ENCODE results near the gene MCM7. TPM values are rescaled to one million over a fixed set of nuclear protein-coding genes. Genes with fewer than 3 reads are reported as not detected.

The MCM7 gene
- total and polyA plus RNA-seq, 3 experiments from 2014 or later = 28.9 to 452 (median 440) TPM

- peaks cover 46 to 82% (median 54%) of the 10 kb centered on the region in 3 donors for H3K36me3 Mint-ChIP-seq
- H3K9me3 Mint-ChIP-seq = peaks cover 11 to 27% (median 25%) of the 10 kb centered on the region in 5 donors
- H3K4me3 Mint-ChIP-seq = no peak overlapping the region
- POLR2A ChIA-PET = interaction anchor here (0.7 kb wide), 1 partner anchor 630 kb away, joined by 3 read pairs; no protein-coding TSS in a partner anchor
- H3K27ac ChIP-seq (ENCODE audit: low read depth, low read length) = no peak overlapping the region
- no peak overlapping the region for H3K4me3 ChIP-seq (ENCODE audit: low read length)
- peaks cover 80% of the 10 kb centered on the region for H3K36me3 ChIP-seq (ENCODE audit: insufficient read depth, low read length)
- peaks cover 23% of the 10 kb centered on the region for H3K9me3 ChIP-seq (ENCODE audit: low read length)
- H3K4me1 ChIP-seq (ENCODE audit: insufficient read depth, low read length) = peaks cover 6% of the 10 kb centered on the region
- peak overlapping the region in 3 of 8 donors; percentile 10 to 52 (median 38) for H3K27ac Mint-ChIP-seq
- DNase-seq = no peak
- CTCF ChIA-PET = interaction anchor here (1.6 kb wide), 1 partner anchor 23 kb away, joined by 3 read pairs; no protein-coding TSS in a partner anchor
- H3K27me3 ChIP-seq (ENCODE audit: insufficient read depth, low read length, poor library complexity, severe bottlenecking) = no peaks in the 10 kb centered on the region
- peaks cover 18 to 25% (median 21%) of the 10 kb centered on the region in 3 donors for H3K4me1 Mint-ChIP-seq
- peaks cover 0 to 2% of the 10 kb centered on the region in 2 donors for H3K27me3 Mint-ChIP-seq
Observed at GRCh38 chr7:100075418-100075817, 25.8 kb downstream of the MCM7 start.

- Histone ChIP-seq H3K27ac (ENCODE audit: low read depth, low read length) (no peak overlapping the region), H3K27me3 (ENCODE audit: insufficient read depth, low read length, poor library complexity, severe bottlenecking) (no peaks in the 10 kb centered on the region), H3K9me3 (ENCODE audit: low read length) (peaks cover 26% of the 10 kb centered on the region), H3K36me3 (ENCODE audit: insufficient read depth, low read length) (peaks cover 84% of the 10 kb centered on the region), H3K4me3 (ENCODE audit: low read length) (no peak overlapping the region), H3K4me1 (ENCODE audit: insufficient read depth, low read length) (peaks cover under 1% of the 10 kb centered on the region)
- Mint-ChIP-seq H3K27me3 (no peaks in the 10 kb centered on the region), H3K27ac (peak overlapping the region in 2 of 8 donors; percentile 38 to 52), H3K4me1 (peaks cover 14 to 19% (median 15%) of the 10 kb centered on the region in 3 donors), H3K36me3 (peaks cover 51 to 84% (median 59%) of the 10 kb centered on the region in 3 donors), H3K9me3 (peaks cover 11 to 28% (median 27%) of the 10 kb centered on the region in 5 donors), H3K4me3 (no peak overlapping the region)
- ChIA-PET CTCF (interaction anchor here (1.6 kb wide), 1 partner anchor 22 kb away, joined by 3 read pairs; no protein-coding TSS in a partner anchor), POLR2A (no interaction called here)
- DNase-seq = no peak
Observed at GRCh38 chr7:100074841-100075240, 26.4 kb downstream of the MCM7 start.

GRCh38 chr7:100072462-100072861, 28.7 kb downstream of the MCM7 start:
- H3K4me3 Mint-ChIP-seq = no peak overlapping the region
- H3K27ac Mint-ChIP-seq = peak overlapping the region in 1 of 8 donors; percentile 95
- H3K27me3 Mint-ChIP-seq = no peaks in the 10 kb centered on the region
- H3K9me3 Mint-ChIP-seq = peaks cover 11 to 30% (median 27%) of the 10 kb centered on the region in 5 donors
- peaks cover 26% of the 10 kb centered on the region for H3K9me3 ChIP-seq (ENCODE audit: low read length)
- H3K27me3 ChIP-seq (ENCODE audit: insufficient read depth, low read length, poor library complexity, severe bottlenecking) = no peaks in the 10 kb centered on the region
- POLR2A ChIA-PET = interaction anchor here (0.5 to 0.6 kb wide), 2 partner anchors 24 to 1046 kb away, joined by 3 read pairs; no protein-coding TSS in a partner anchor
- H3K4me1 Mint-ChIP-seq = peaks cover 3 to 9% (median 6%) of the 10 kb centered on the region in 3 donors
- DNase-seq = no peak
- H3K27ac ChIP-seq (ENCODE audit: low read depth, low read length) = no peak overlapping the region
- peaks cover 48 to 80% (median 62%) of the 10 kb centered on the region in 3 donors for H3K36me3 Mint-ChIP-seq
- no peak overlapping the region for H3K4me3 ChIP-seq (ENCODE audit: low read length)
- peaks cover 71% of the 10 kb centered on the region for H3K36me3 ChIP-seq (ENCODE audit: insufficient read depth, low read length)
- CTCF ChIA-PET = interaction anchor here (1.0 kb wide), 1 partner anchor 27 kb away, joined by 4 read pairs; no protein-coding TSS in a partner anchor
- H3K4me1 ChIP-seq (ENCODE audit: insufficient read depth, low read length) = no peaks in the 10 kb centered on the region

GRCh38 chr7:100071018-100071723, 30.0 kb downstream of the MCM7 start:
- Mint-ChIP-seq H3K4me1 (peaks cover 2 to 4% (median 3%) of the 10 kb centered on the region in 3 donors), H3K4me3 (no peak overlapping the region), H3K9me3 (peaks cover 11 to 30% (median 27%) of the 10 kb centered on the region in 5 donors), H3K27ac (peak overlapping the region in 1 of 8 donors; percentile 47), H3K36me3 (peaks cover 46 to 73% (median 59%) of the 10 kb centered on the region in 3 donors), H3K27me3 (no peaks in the 10 kb centered on the region)
- Histone ChIP-seq H3K4me1 (ENCODE audit: insufficient read depth, low read length) (no peaks in the 10 kb centered on the region), H3K4me3 (ENCODE audit: low read length) (no peak overlapping the region), H3K27me3 (ENCODE audit: insufficient read depth, low read length, poor library complexity, severe bottlenecking) (no peaks in the 10 kb centered on the region), H3K27ac (ENCODE audit: low read depth, low read length) (no peak overlapping the region), H3K9me3 (ENCODE audit: low read length) (peaks cover 26% of the 10 kb centered on the region), H3K36me3 (ENCODE audit: insufficient read depth, low read length) (peaks cover 60% of the 10 kb centered on the region)
- CTCF ChIA-PET = interaction anchor here (0.7 kb wide), 1 partner anchor 11 kb away, joined by 3 read pairs; no protein-coding TSS in a partner anchor
- DNase-seq = no peak
- POLR2A ChIA-PET = no interaction called here

GRCh38 chr7:100069991-100070390, 31.2 kb downstream of the MCM7 start:
- H3K27me3 ChIP-seq (ENCODE audit: insufficient read depth, low read length, poor library complexity, severe bottlenecking) = no peaks in the 10 kb centered on the region
- Mint-ChIP-seq H3K27ac (peak overlapping the region in 1 of 8 donors; percentile 52), H3K36me3 (peaks cover 36 to 69% (median 48%) of the 10 kb centered on the region in 3 donors), H3K4me3 (no peak overlapping the region), H3K9me3 (peaks cover 11 to 30% (median 27%) of the 10 kb centered on the region in 5 donors), H3K27me3 (no peaks in the 10 kb centered on the region), H3K4me1 (no peaks in the 10 kb centered on the region)
- peaks cover 26% of the 10 kb centered on the region for H3K9me3 ChIP-seq (ENCODE audit: low read length)
- ChIA-PET POLR2A (no interaction called here), CTCF (interaction anchor here (0.6 to 0.7 kb wide), 2 partner anchors 16 to 60 kb away, joined by 3 read pairs; no protein-coding TSS in a partner anchor)
- no peak overlapping the region for H3K4me3 ChIP-seq (ENCODE audit: low read length)
- no peak for DNase-seq
- H3K36me3 ChIP-seq (ENCODE audit: insufficient read depth, low read length) = peaks cover 48% of the 10 kb centered on the region
- H3K27ac ChIP-seq (ENCODE audit: low read depth, low read length) = no peak overlapping the region
- no peaks in the 10 kb centered on the region for H3K4me1 ChIP-seq (ENCODE audit: insufficient read depth, low read length)

- no peak for DNase-seq
- no peaks in the 10 kb centered on the region for H3K27me3 ChIP-seq (ENCODE audit: insufficient read depth, low read length, poor library complexity, severe bottlenecking)
- no peaks in the 10 kb centered on the region for H3K4me1 Mint-ChIP-seq
- no peak overlapping the region for H3K4me3 Mint-ChIP-seq
- no peaks in the 10 kb centered on the region for H3K27me3 Mint-ChIP-seq
- ChIA-PET POLR2A (no interaction called here), CTCF (no interaction called here)
- H3K4me3 ChIP-seq (ENCODE audit: low read length) = no peak overlapping the region
- H3K4me1 ChIP-seq (ENCODE audit: insufficient read depth, low read length) = no peaks in the 10 kb centered on the region
- peaks cover 23% of the 10 kb centered on the region for H3K36me3 ChIP-seq (ENCODE audit: insufficient read depth, low read length)
- H3K27ac Mint-ChIP-seq = no peak overlapping the region
- H3K9me3 Mint-ChIP-seq = peaks cover 5 to 19% (median 17%) of the 10 kb centered on the region in 5 donors
- peaks cover 19% of the 10 kb centered on the region for H3K9me3 ChIP-seq (ENCODE audit: low read length)
- H3K36me3 Mint-ChIP-seq = peaks cover 24 to 62% (median 24%) of the 10 kb centered on the region in 3 donors
- no peak overlapping the region for H3K27ac ChIP-seq (ENCODE audit: low read depth, low read length)
Observed at GRCh38 chr7:100066953-100067352, 34.2 kb downstream of the MCM7 start.

- Histone ChIP-seq H3K27me3 (ENCODE audit: insufficient read depth, low read length, poor library complexity, severe bottlenecking) (no peaks in the 10 kb centered on the region), H3K4me1 (ENCODE audit: insufficient read depth, low read length) (no peaks in the 10 kb centered on the region), H3K27ac (ENCODE audit: low read depth, low read length) (no peak overlapping the region), H3K36me3 (ENCODE audit: insufficient read depth, low read length) (peaks cover 10% of the 10 kb centered on the region), H3K9me3 (ENCODE audit: low read length) (peaks cover 6% of the 10 kb centered on the region), H3K4me3 (ENCODE audit: low read length) (no peak overlapping the region)
- Mint-ChIP-seq H3K4me1 (no peaks in the 10 kb centered on the region), H3K9me3 (peaks cover 0 to 6% (median 4%) of the 10 kb centered on the region in 5 donors), H3K27me3 (no peaks in the 10 kb centered on the region), H3K36me3 (peaks cover 11 to 59% (median 12%) of the 10 kb centered on the region in 3 donors), H3K27ac (no peak overlapping the region), H3K4me3 (no peak overlapping the region)
- DNase-seq = no peak
- ChIA-PET CTCF (no interaction called here), POLR2A (no interaction called here)
Observed at GRCh38 chr7:100065452-100066186, 35.6 kb downstream of the MCM7 start.

Data from CD8-positive, alpha-beta memory T cell (primary cell).